ENCODE data around the gene DENND4A.
"Not testable (repeated sequence)": the region's sequence is repeated elsewhere in the genome, so short reads cannot be mapped to it uniquely, and the experiment has no call there.

DENND4A gene

GRCh38 chr15:65638109-65638508 lies 154.0 kb downstream of the DENND4A start:
- Mint-ChIP-seq H3K27me3 (no peaks in the 10 kb centered on the region), H3K36me3 (ENCODE audit: low read depth) (no peaks in the 10 kb centered on the region), H3K9me3 (no peaks in the 10 kb centered on the region), H3K4me1 (ENCODE audit: low read depth) (peaks cover 10% of the 10 kb centered on the region), H3K4me3 (no peak overlapping the region), H3K27ac (no peak overlapping the region)

- Mint-ChIP-seq H3K27ac (no peak overlapping the region), H3K36me3 (ENCODE audit: low read depth) (peaks cover 4% of the 10 kb centered on the region), H3K4me3 (no peak overlapping the region), H3K4me1 (ENCODE audit: low read depth) (peaks cover 27% of the 10 kb centered on the region), H3K9me3 (no peaks in the 10 kb centered on the region), H3K27me3 (no peaks in the 10 kb centered on the region)
Observed at GRCh38 chr15:65634356-65634755, 157.7 kb downstream of the DENND4A start.

- no peaks in the 10 kb centered on the region for H3K9me3 Mint-ChIP-seq
- peaks cover 23% of the 10 kb centered on the region for H3K4me1 Mint-ChIP-seq (ENCODE audit: low read depth)
- no peak overlapping the region for H3K27ac Mint-ChIP-seq
- H3K36me3 Mint-ChIP-seq (ENCODE audit: low read depth) = peaks cover 4% of the 10 kb centered on the region
- no peaks in the 10 kb centered on the region for H3K27me3 Mint-ChIP-seq
- H3K4me3 Mint-ChIP-seq = no peak overlapping the region
Observed at GRCh38 chr15:65633752-65634151, 158.3 kb downstream of the DENND4A start.

GRCh38 chr15:65632780-65633375 lies 159.2 kb downstream of the DENND4A start:
- H3K27ac Mint-ChIP-seq = no peak overlapping the region
- H3K4me1 Mint-ChIP-seq (ENCODE audit: low read depth) = peaks cover 17% of the 10 kb centered on the region
- H3K36me3 Mint-ChIP-seq (ENCODE audit: low read depth) = peaks cover 4% of the 10 kb centered on the region
- no peaks in the 10 kb centered on the region for H3K9me3 Mint-ChIP-seq
- H3K27me3 Mint-ChIP-seq = no peaks in the 10 kb centered on the region
- H3K4me3 Mint-ChIP-seq = no peak overlapping the region

- H3K4me1 Mint-ChIP-seq (ENCODE audit: low read depth) = peaks cover 17% of the 10 kb centered on the region
- H3K27ac Mint-ChIP-seq = no peak overlapping the region
- H3K27me3 Mint-ChIP-seq = no peaks in the 10 kb centered on the region
- peaks cover 4% of the 10 kb centered on the region for H3K36me3 Mint-ChIP-seq (ENCODE audit: low read depth)
- no peak overlapping the region for H3K4me3 Mint-ChIP-seq
- H3K9me3 Mint-ChIP-seq = no peaks in the 10 kb centered on the region
Observed at GRCh38 chr15:65631503-65631902, 160.6 kb downstream of the DENND4A start.

- Mint-ChIP-seq H3K4me1 (ENCODE audit: low read depth) (peaks cover 17% of the 10 kb centered on the region), H3K36me3 (ENCODE audit: low read depth) (peaks cover 6% of the 10 kb centered on the region), H3K9me3 (no peaks in the 10 kb centered on the region), H3K4me3 (no peak overlapping the region), H3K27ac (no peak overlapping the region), H3K27me3 (no peaks in the 10 kb centered on the region)
Observed at GRCh38 chr15:65630760-65631159, 161.3 kb downstream of the DENND4A start.

- Mint-ChIP-seq H3K36me3 (ENCODE audit: low read depth) (peaks cover 13% of the 10 kb centered on the region), H3K27ac (no peak overlapping the region), H3K9me3 (no peaks in the 10 kb centered on the region), H3K27me3 (no peaks in the 10 kb centered on the region), H3K4me3 (no peak overlapping the region), H3K4me1 (ENCODE audit: low read depth) (peaks cover 17% of the 10 kb centered on the region)
Observed at GRCh38 chr15:65629548-65629947, 162.5 kb downstream of the DENND4A start.

- peaks cover 18% of the 10 kb centered on the region for H3K36me3 Mint-ChIP-seq (ENCODE audit: low read depth)
- H3K27ac Mint-ChIP-seq = no peak overlapping the region
- H3K27me3 Mint-ChIP-seq = no peaks in the 10 kb centered on the region
- H3K4me3 Mint-ChIP-seq = no peak overlapping the region
- no peaks in the 10 kb centered on the region for H3K9me3 Mint-ChIP-seq
- peaks cover 9% of the 10 kb centered on the region for H3K4me1 Mint-ChIP-seq (ENCODE audit: low read depth)
Observed at GRCh38 chr15:65626856-65627255, 165.2 kb downstream of the DENND4A start.

GRCh38 chr15:65623103-65623502 lies 169.0 kb downstream of the DENND4A start:
- Mint-ChIP-seq H3K27me3 (no peaks in the 10 kb centered on the region), H3K36me3 (ENCODE audit: low read depth) (peaks cover 14% of the 10 kb centered on the region), H3K9me3 (no peaks in the 10 kb centered on the region), H3K4me1 (ENCODE audit: low read depth) (no peaks in the 10 kb centered on the region), H3K4me3 (no peak overlapping the region), H3K27ac (no peak overlapping the region)

- Mint-ChIP-seq H3K4me3 (no peak within 1 kb of the TSS), H3K4me1 (ENCODE audit: low read depth) (no peaks in the 10 kb centered on the region), H3K27me3 (no peaks in the 10 kb centered on the region), H3K9me3 (no peaks in the 10 kb centered on the region), H3K36me3 (ENCODE audit: low read depth) (peaks cover 14% of the 10 kb centered on the region), H3K27ac (no peak within 1 kb of the TSS)
Observed at GRCh38 chr15:65621638-65622037, 170.5 kb downstream of the DENND4A start, which contains the start of gene SLC24A1. Gene SLC24A1 (plus strand): TSS chr15:65621938. CDS start chr15:65624081, 2,143 bp downstream.

- Mint-ChIP-seq H3K27ac (no peak overlapping the region), H3K4me1 (ENCODE audit: low read depth) (no peaks in the 10 kb centered on the region), H3K4me3 (no peak overlapping the region), H3K9me3 (no peaks in the 10 kb centered on the region), H3K36me3 (ENCODE audit: low read depth) (peaks cover 13% of the 10 kb centered on the region), H3K27me3 (no peaks in the 10 kb centered on the region)
Observed at GRCh38 chr15:65620833-65621232, 171.3 kb downstream of the DENND4A start.

GRCh38 chr15:65619626-65620290 lies 172.3 kb downstream of the DENND4A start:
- no peaks in the 10 kb centered on the region for H3K27me3 Mint-ChIP-seq
- no peak overlapping the region for H3K4me3 Mint-ChIP-seq
- H3K9me3 Mint-ChIP-seq = no peaks in the 10 kb centered on the region
- no peaks in the 10 kb centered on the region for H3K4me1 Mint-ChIP-seq (ENCODE audit: low read depth)
- H3K36me3 Mint-ChIP-seq (ENCODE audit: low read depth) = peaks cover 5% of the 10 kb centered on the region
- H3K27ac Mint-ChIP-seq = no peak overlapping the region

GRCh38 chr15:65618560-65619109 lies 173.5 kb downstream of the DENND4A start:
- Mint-ChIP-seq H3K4me3 (no peak overlapping the region), H3K27ac (no peak overlapping the region), H3K4me1 (ENCODE audit: low read depth) (no peaks in the 10 kb centered on the region), H3K27me3 (no peaks in the 10 kb centered on the region), H3K36me3 (ENCODE audit: low read depth) (no peaks in the 10 kb centered on the region), H3K9me3 (no peaks in the 10 kb centered on the region)

GRCh38 chr15:65615887-65616286 lies 176.2 kb downstream of the DENND4A start:
- H3K27me3 Mint-ChIP-seq; H3K4me3 Mint-ChIP-seq; H3K27ac Mint-ChIP-seq; H3K9me3 Mint-ChIP-seq; H3K36me3 Mint-ChIP-seq (ENCODE audit: low read depth): not testable (repeated sequence)
- H3K4me1 Mint-ChIP-seq (ENCODE audit: low read depth) = peaks cover 22% of the 10 kb centered on the region

- Mint-ChIP-seq H3K27me3 (no peaks in the 10 kb centered on the region), H3K4me1 (ENCODE audit: low read depth) (peaks cover 40% of the 10 kb centered on the region), H3K27ac (no peak overlapping the region), H3K36me3 (ENCODE audit: low read depth) (no peaks in the 10 kb centered on the region), H3K9me3 (no peaks in the 10 kb centered on the region), H3K4me3 (no peak overlapping the region)
Observed at GRCh38 chr15:65612949-65613744, 178.9 kb downstream of the DENND4A start.

All from stimulated activated naive CD8-positive, alpha-beta T cell treated with anti-CD3 and anti-CD28 coated beads, Interleukin-15, Interleukin-2, amounts not matched to agents 100 ng/mL and 50 ng/mL, for 24 hours (primary cell).